GM18499 (cell line): ENCODE data around the gene TINAG.

Experiments
- ATAC-seq: cut with Tn5 transposase; IDR thresholded peaks from one replicate; pipeline ENCODE4 v1.9.1; 2021; ENCODE audit warnings: moderate number of reproducible peaks; ENCODE audit not compliant: insufficient read depth, unreplicated experiment

TINAG gene

GRCh38 chr6:54308289-54308985 is at the start of gene TINAG:
TINAG (plus strand) TSS chr6:54308441; CDS start chr6:54308551, 110 bp downstream.
- no peak for ATAC-seq

GRCh38 chr6:54260025-54260424 is 48.2 kb upstream of the TINAG start:
- ATAC-seq, result no peak

- ATAC-seq, result no peak
Observed at GRCh38 chr6:54262499-54262898, 45.7 kb upstream of the TINAG start.

GRCh38 chr6:54262971-54263370 is 45.3 kb upstream of the TINAG start:
- no peak for ATAC-seq

GRCh38 chr6:54264581-54265272 is 43.5 kb upstream of the TINAG start:
- no peak for ATAC-seq

- ATAC-seq, result no peak
Observed at GRCh38 chr6:54266400-54266923, 41.8 kb upstream of the TINAG start.

- no peak for ATAC-seq
Observed at GRCh38 chr6:54267798-54268197, 40.4 kb upstream of the TINAG start.

GRCh38 chr6:54273214-54273820 is 34.9 kb upstream of the TINAG start:
- no peak for ATAC-seq

- ATAC-seq, result no peak
Observed at GRCh38 chr6:54274383-54274782, 33.9 kb upstream of the TINAG start.

- no peak for ATAC-seq
Observed at GRCh38 chr6:54282186-54282585, 26.1 kb upstream of the TINAG start.

- no peak for ATAC-seq
Observed at GRCh38 chr6:54284161-54284860, 23.9 kb upstream of the TINAG start.

- no peak for ATAC-seq
Observed at GRCh38 chr6:54285595-54285994, 22.6 kb upstream of the TINAG start.

GRCh38 chr6:54286141-54286540 is 22.1 kb upstream of the TINAG start:
- no peak for ATAC-seq

GRCh38 chr6:54288474-54288873 is 19.8 kb upstream of the TINAG start:
- ATAC-seq, result no peak

- ATAC-seq, result no peak
Observed at GRCh38 chr6:54289426-54289825, 18.8 kb upstream of the TINAG start.

- ATAC-seq, result peak; percentile 43
Observed at GRCh38 chr6:54291146-54291545, 17.1 kb upstream of the TINAG start.

- peak; percentile 84 for ATAC-seq
Observed at GRCh38 chr6:54291738-54292137, 16.5 kb upstream of the TINAG start.

- no peak for ATAC-seq
Observed at GRCh38 chr6:54294965-54295532, 13.2 kb upstream of the TINAG start.

- no peak for ATAC-seq
Observed at GRCh38 chr6:54299542-54300269, 8.5 kb upstream of the TINAG start.

GRCh38 chr6:54301770-54302169 is 6.5 kb upstream of the TINAG start:
- ATAC-seq, result no peak
